Nephron (organoid): ENCODE data around the gene SPTLC2.

ENCODE experiments used
- H3K27ac Mint-ChIP-seq, 3 experiments: 2 replicates each; pipeline ENCODE4 v1.8.0; 2020; ENCODE audit warnings: mixed read lengths in 3 of 3, mild to moderate bottlenecking in 2 of 3, moderate library complexity in 1 of 3
- H3K27me3 Mint-ChIP-seq: 2 replicates; pipeline ENCODE4 v1.8.0; 2021; ENCODE audit warnings: low read depth, mild to moderate bottlenecking, moderate library complexity, mixed read lengths
- H3K36me3 Mint-ChIP-seq: 2 replicates; pipeline ENCODE4 v1.8.0; 2020; ENCODE audit warnings: low read depth, mixed read lengths
- H3K4me1 Mint-ChIP-seq: 2 replicates; pipeline ENCODE4 v1.8.0; 2020; ENCODE audit warnings: mixed read lengths
- H3K4me3 Mint-ChIP-seq, 3 experiments: 2 replicates each; pipeline ENCODE4 v1.8.0; 2020; ENCODE audit warnings: mild to moderate bottlenecking in 3 of 3, mixed read lengths in 3 of 3, moderate library complexity in 2 of 3
- H3K9me3 Mint-ChIP-seq: 2 replicates; pipeline ENCODE4 v1.8.0; 2020; ENCODE audit warnings: mixed read lengths
- CTCF ChIP-seq, 3 experiments: fragments of 200-600 bp; sonication (generic); IDR thresholded peaks; one replicate each; pipeline ENCODE4 v1.5.0; 2021; ENCODE audit warnings: antibody characterized with exemption in 3 of 3; ENCODE audit not compliant: unreplicated experiment in 3 of 3

The SPTLC2 gene

GRCh38 chr14:77654001-77654441, 37.6 kb upstream of the SPTLC2 start:
- H3K27me3 Mint-ChIP-seq: peaks cover 4% of the 10 kb centered on the region
- no peaks in the 10 kb centered on the region for H3K36me3 Mint-ChIP-seq
- H3K27ac Mint-ChIP-seq: no peak overlapping the region
- H3K9me3 Mint-ChIP-seq: no peaks in the 10 kb centered on the region
- H3K4me1 Mint-ChIP-seq: peaks cover 13% of the 10 kb centered on the region
- TF ChIP-seq CTCF (IDR thresholded peaks at IDR 0.05; ENCODE audit: unreplicated experiment in 3 of 3): no peak
- no peak overlapping the region for H3K4me3 Mint-ChIP-seq

GRCh38 chr14:77649326-77649725, 32.9 kb upstream of the SPTLC2 start:
- Mint-ChIP-seq H3K36me3 (no peaks in the 10 kb centered on the region), H3K27me3 (no peaks in the 10 kb centered on the region), H3K27ac (no peak overlapping the region), H3K4me3 (no peak overlapping the region), H3K9me3 (no peaks in the 10 kb centered on the region), H3K4me1 (peaks cover 4% of the 10 kb centered on the region)
- TF ChIP-seq CTCF (IDR thresholded peaks at IDR 0.05; ENCODE audit: unreplicated experiment in 3 of 3): no peak

GRCh38 chr14:77648520-77649200, 32.2 kb upstream of the SPTLC2 start:
- Mint-ChIP-seq H3K27me3 (no peaks in the 10 kb centered on the region), H3K4me1 (no peaks in the 10 kb centered on the region), H3K27ac (no peak overlapping the region), H3K9me3 (no peaks in the 10 kb centered on the region), H3K4me3 (no peak overlapping the region), H3K36me3 (no peaks in the 10 kb centered on the region)
- no peak for TF ChIP-seq CTCF (IDR thresholded peaks at IDR 0.05; ENCODE audit: unreplicated experiment in 3 of 3)

- Mint-ChIP-seq H3K36me3 (no peaks in the 10 kb centered on the region), H3K4me3 (no peak overlapping the region), H3K27me3 (no peaks in the 10 kb centered on the region), H3K4me1 (no peaks in the 10 kb centered on the region), H3K9me3 (no peaks in the 10 kb centered on the region), H3K27ac (no peak overlapping the region)
- no peak for TF ChIP-seq CTCF (IDR thresholded peaks at IDR 0.05; ENCODE audit: unreplicated experiment in 3 of 3)
Observed at GRCh38 chr14:77647853-77648252, 31.4 kb upstream of the SPTLC2 start.

GRCh38 chr14:77646907-77647306, 30.5 kb upstream of the SPTLC2 start:
- no peak overlapping the region for H3K4me3 Mint-ChIP-seq
- no peaks in the 10 kb centered on the region for H3K9me3 Mint-ChIP-seq
- H3K36me3 Mint-ChIP-seq: no peaks in the 10 kb centered on the region
- H3K4me1 Mint-ChIP-seq: no peaks in the 10 kb centered on the region
- H3K27ac Mint-ChIP-seq: no peak overlapping the region
- no peaks in the 10 kb centered on the region for H3K27me3 Mint-ChIP-seq
- no peak for TF ChIP-seq CTCF (IDR thresholded peaks at IDR 0.05; ENCODE audit: unreplicated experiment in 3 of 3)

GRCh38 chr14:77645520-77646230, 29.2 kb upstream of the SPTLC2 start:
- Mint-ChIP-seq H3K4me3 (no peak overlapping the region), H3K4me1 (no peaks in the 10 kb centered on the region), H3K9me3 (no peaks in the 10 kb centered on the region), H3K27me3 (no peaks in the 10 kb centered on the region), H3K27ac (no peak overlapping the region), H3K36me3 (no peaks in the 10 kb centered on the region)
- no peak for TF ChIP-seq CTCF (IDR thresholded peaks at IDR 0.05; ENCODE audit: unreplicated experiment in 3 of 3)
